Right atrium auricular region (tissue), 2 donors: Measurements from ENCODE around the gene NT5C2. TPM values are rescaled to one million over a fixed set of nuclear protein-coding genes. Genes with fewer than 3 reads are reported as not detected.

Experiments used
- DNase-seq: peaks from one replicate; pipeline ENCODE4 v3.0.0-alpha.2; 2019; ENCODE audit warnings: low spot score
- H3K27ac ChIP-seq, 2 donors: fragments of 200-600 bp; sonication (generic); 1 replicate in 1 of 2; 2 replicates in 1 of 2; pipeline ENCODE4 v1.5.1; 2016 to 2019
- H3K27me3 ChIP-seq, 2 donors: fragments of 200-600 bp; sonication (generic); one replicate each; pipeline versions ENCODE4 v1.5.1 to v1.6.0; 2017 to 2019
- H3K36me3 ChIP-seq: fragments of 200-600 bp; sonication (generic); one replicate; pipeline ENCODE4 v1.5.1; 2016
- H3K4me1 ChIP-seq, 2 donors: fragments of 200-600 bp; sonication (generic); one replicate each; pipeline versions ENCODE4 v1.5.1 to v1.6.0; 2017 to 2019
- H3K4me3 ChIP-seq, 2 donors: fragments of 200-600 bp; sonication (generic); 1 replicate in 1 of 2; 2 replicates in 1 of 2; pipeline ENCODE4 v1.5.1; 2017 to 2019; ENCODE audit warnings: mild to moderate bottlenecking in 1 of 2, moderate library complexity in 1 of 2
- H3K9me3 ChIP-seq, 2 donors: fragments of 200-600 bp; sonication (generic); one replicate each; pipeline ENCODE4 v1.5.1; 2019
- total RNA-seq, 2 donors: library from RNA; depleted of rRNA; stranded (reverse); fragments of >200 nt; gene quantifications; one replicate each; pipeline ENCODE4 v1.1.0, GENCODE V29; 2016
- TF ChIP-seq, protein P1 (sequence below), 2 donors: fragments of 200-600 bp; sonication (generic); IDR thresholded peaks; one replicate each; pipeline ENCODE4 v1.5.1; 2019; ENCODE audit warnings: antibody characterized with exemption in 2 of 2

The NT5C2 gene
- total RNA-seq, 2 donors from 2014 or later, result 28.5 to 32.7 TPM

- Histone ChIP-seq H3K36me3 (peaks cover 5% of the 10 kb centered on the region), H3K4me3 (no peak overlapping the region), H3K27ac (peak overlapping the region; percentile 40 to 81), H3K4me1 (peaks cover 3 to 37% of the 10 kb centered on the region in 2 donors), H3K27me3 (no peaks in the 10 kb centered on the region), H3K9me3 (no peaks in the 10 kb centered on the region)
- no peak for DNase-seq
- TF ChIP-seq, protein P1, sequence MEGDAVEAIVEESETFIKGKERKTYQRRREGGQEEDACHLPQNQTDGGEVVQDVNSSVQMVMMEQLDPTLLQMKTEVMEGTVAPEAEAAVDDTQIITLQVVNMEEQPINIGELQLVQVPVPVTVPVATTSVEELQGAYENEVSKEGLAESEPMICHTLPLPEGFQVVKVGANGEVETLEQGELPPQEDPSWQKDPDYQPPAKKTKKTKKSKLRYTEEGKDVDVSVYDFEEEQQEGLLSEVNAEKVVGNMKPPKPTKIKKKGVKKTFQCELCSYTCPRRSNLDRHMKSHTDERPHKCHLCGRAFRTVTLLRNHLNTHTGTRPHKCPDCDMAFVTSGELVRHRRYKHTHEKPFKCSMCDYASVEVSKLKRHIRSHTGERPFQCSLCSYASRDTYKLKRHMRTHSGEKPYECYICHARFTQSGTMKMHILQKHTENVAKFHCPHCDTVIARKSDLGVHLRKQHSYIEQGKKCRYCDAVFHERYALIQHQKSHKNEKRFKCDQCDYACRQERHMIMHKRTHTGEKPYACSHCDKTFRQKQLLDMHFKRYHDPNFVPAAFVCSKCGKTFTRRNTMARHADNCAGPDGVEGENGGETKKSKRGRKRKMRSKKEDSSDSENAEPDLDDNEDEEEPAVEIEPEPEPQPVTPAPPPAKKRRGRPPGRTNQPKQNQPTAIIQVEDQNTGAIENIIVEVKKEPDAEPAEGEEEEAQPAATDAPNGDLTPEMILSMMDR (IDR thresholded peaks at IDR 0.05), result no peak
These were observed 38.4 kb downstream of the NT5C2 start for GRCh38 chr10:103154521-103155299.

GRCh38 chr10:103153302-103154197 lies 39.5 kb downstream of the NT5C2 start:
- Histone ChIP-seq H3K9me3 (no peaks in the 10 kb centered on the region), H3K27me3 (no peaks in the 10 kb centered on the region), H3K4me1 (peaks cover 3 to 37% of the 10 kb centered on the region in 2 donors), H3K4me3 (peak overlapping the region in 1 of 2 donors; percentile 20), H3K36me3 (peaks cover 4% of the 10 kb centered on the region), H3K27ac (peak overlapping the region; percentile 65 to 81)
- no peak for DNase-seq
- TF ChIP-seq, protein P1 (IDR thresholded peaks at IDR 0.05), result no peak

DNA sequence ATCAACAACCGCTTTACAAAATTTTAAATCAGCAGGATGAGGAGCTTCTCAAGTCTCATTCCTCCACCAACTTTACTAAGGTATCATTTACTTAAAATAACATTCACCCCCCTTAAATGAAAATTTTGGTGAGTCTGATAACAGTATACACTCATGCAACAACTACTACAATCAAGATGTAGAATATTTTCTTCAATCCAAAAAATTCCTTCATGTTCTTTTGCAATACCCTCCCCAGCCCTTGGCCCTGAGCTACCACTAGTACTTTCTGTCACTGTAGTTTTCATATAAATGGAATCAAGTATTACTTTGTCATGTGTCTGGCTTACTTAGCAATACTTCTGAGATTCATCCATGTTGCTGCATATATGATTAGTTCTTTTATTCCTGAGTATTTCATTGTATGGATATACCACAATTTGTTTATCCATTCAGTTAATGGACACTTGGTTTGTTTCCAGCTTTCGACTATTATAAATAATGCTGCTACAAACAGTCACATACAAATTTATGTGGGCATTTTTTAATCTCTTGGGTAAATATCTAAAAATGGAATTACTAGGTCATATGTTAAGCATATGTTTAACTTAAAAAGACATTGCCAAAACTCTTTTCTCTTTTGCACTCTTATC lies 43.0 kb downstream of the NT5C2 start:
- peaks cover 3 to 48% of the 10 kb centered on the region in 2 donors for H3K4me1 ChIP-seq

DNA sequence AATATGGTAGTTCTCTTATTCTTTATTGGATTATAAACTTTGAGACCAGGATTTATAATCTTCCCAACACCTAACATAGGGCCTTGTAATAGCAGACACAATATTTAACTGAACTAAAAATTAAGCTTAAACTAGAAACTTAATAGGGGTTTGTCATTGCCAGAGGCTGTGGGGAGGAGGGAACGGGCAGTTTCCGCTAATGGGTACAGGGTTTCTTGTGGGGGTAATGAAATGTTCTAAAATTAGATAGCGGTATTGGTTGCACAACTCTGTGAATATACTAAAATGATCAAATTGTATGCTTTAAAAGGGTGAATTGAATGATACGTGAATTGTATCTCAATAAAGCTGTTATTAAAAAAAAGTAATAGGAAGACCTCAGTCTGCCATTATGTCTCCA lies 45.4 kb downstream of the NT5C2 start:
- Histone ChIP-seq H3K27ac (no peak overlapping the region), H3K9me3 (no peaks in the 10 kb centered on the region), H3K36me3 (no peaks in the 10 kb centered on the region), H3K4me1 (peaks cover 0 to 30% of the 10 kb centered on the region in 2 donors), H3K27me3 (no peaks in the 10 kb centered on the region), H3K4me3 (no peak overlapping the region)
- DNase-seq, result no peak
- TF ChIP-seq, protein P1 (IDR thresholded peaks at IDR 0.05), result no peak

More for the DNA sequence above, 43.0 kb downstream of the NT5C2 start:
- Histone ChIP-seq H3K27ac (no peak overlapping the region), H3K36me3 (no peaks in the 10 kb centered on the region), H3K4me3 (no peak overlapping the region), H3K9me3 (no peaks in the 10 kb centered on the region), H3K27me3 (no peaks in the 10 kb centered on the region)
- no peak for DNase-seq
- TF ChIP-seq, protein P1 (IDR thresholded peaks at IDR 0.05), result no peak

DNA sequence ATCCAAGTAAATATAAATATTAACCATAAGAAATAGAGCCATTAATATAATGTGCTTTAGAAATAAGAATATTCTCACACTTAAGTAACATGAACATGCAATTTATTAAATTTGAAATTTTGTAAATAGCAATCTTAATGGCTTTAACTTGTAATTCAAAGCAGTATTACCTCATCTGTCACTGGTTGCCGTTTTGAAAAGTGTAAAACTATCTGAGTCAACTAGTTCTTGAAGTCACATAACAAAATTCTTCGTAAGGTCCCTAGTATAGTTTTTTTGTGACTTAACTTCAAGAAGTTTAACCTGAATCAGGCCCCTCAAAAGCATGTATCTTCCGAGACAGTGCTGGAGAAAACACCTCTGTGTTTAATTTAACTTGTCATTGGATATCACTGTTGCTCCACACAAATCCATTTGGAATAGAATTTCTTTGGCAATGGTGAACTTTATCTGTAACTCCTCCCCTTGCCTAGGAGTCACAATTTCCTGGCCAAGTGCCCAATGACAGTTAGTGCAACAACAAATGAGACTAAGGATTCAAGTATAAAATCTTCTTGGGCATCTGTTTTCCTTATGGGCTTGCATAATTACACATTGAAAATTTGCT lies 47.1 kb downstream of the NT5C2 start:
- H3K9me3 ChIP-seq, result no peaks in the 10 kb centered on the region
- peaks cover 2% of the 10 kb centered on the region for H3K36me3 ChIP-seq
- peaks cover 0 to 23% of the 10 kb centered on the region in 2 donors for H3K4me1 ChIP-seq
- no peaks in the 10 kb centered on the region for H3K27me3 ChIP-seq
- DNase-seq, result peak; percentile 89
- TF ChIP-seq, protein P1 (IDR thresholded peaks at IDR 0.05), result no peak
- no peak overlapping the region for H3K4me3 ChIP-seq
- peak overlapping the region; percentile 34 to 71 for H3K27ac ChIP-seq
